Neural progenitor cell (in vitro differentiated cells): ENCODE measurements around the gene SIPA1L2. TPM values are rescaled to one million over a fixed set of nuclear protein-coding genes. Genes with fewer than 3 reads are reported as not detected.

ENCODE experiments used
- DNase-seq: peaks from one replicate; pipeline ENCODE4 v3.0.0-alpha.2; 2016; ENCODE audit warnings: low spot score
- H2AFZ ChIP-seq: fragments of 200-600 bp; sonication (generic); replicated peaks from 2 replicates; pipeline ENCODE4 v1.6.1; 2016; ENCODE audit warnings: antibody characterized with exemption
- H3F3A ChIP-seq: fragments of 200-600 bp; sonication (generic); 2 replicates; pipeline ENCODE4 v1.6.1; 2016; ENCODE audit warnings: antibody characterized with exemption, low read depth
- H3K27ac ChIP-seq: fragments of 200-600 bp; sonication (generic); 2 replicates; pipeline ENCODE4 v1.5.1; 2016; ENCODE audit warnings: mild to moderate bottlenecking
- H3K27me3 ChIP-seq: fragments of 200-600 bp; sonication (generic); 2 replicates; pipeline ENCODE4 v1.6.1; 2016; ENCODE audit warnings: mild to moderate bottlenecking, moderate library complexity
- H3K36me3 ChIP-seq: fragments of 200-600 bp; sonication (generic); 2 replicates; pipeline ENCODE4 v1.5.1; 2016
- H3K4me1 ChIP-seq: fragments of 200-600 bp; sonication (generic); 2 replicates; pipeline ENCODE4 v1.6.1; 2016; ENCODE audit warnings: mixed run types
- H3K4me2 ChIP-seq: fragments of 200-600 bp; sonication (generic); 2 replicates; pipeline ENCODE4 v1.6.1; 2016
- H3K4me3 ChIP-seq: fragments of 200-600 bp; sonication (generic); 2 replicates; pipeline ENCODE4 v1.5.1; 2016
- H3K79me2 ChIP-seq: fragments of 200-600 bp; sonication (generic); 2 replicates; pipeline ENCODE4 v1.6.1; 2016; ENCODE audit warnings: low read depth
- H3K9ac ChIP-seq: fragments of 200-600 bp; sonication (generic); 2 replicates; pipeline ENCODE4 v1.6.1; 2016
- H3K9me3 ChIP-seq: fragments of 200-600 bp; sonication (generic); 2 replicates; pipeline ENCODE4 v1.5.1; 2016; ENCODE audit warnings: low read depth
- H4K20me1 ChIP-seq: fragments of 200-600 bp; sonication (generic); 2 replicates; pipeline ENCODE4 v1.6.1; 2016; ENCODE audit warnings: low read depth
- H3K27ac Mint-ChIP-seq: 3 replicates; pipeline ENCODE4 v1.8.0; 2021; ENCODE audit warnings: mixed read lengths
- H3K27me3 Mint-ChIP-seq: 2 replicates; pipeline ENCODE4 v1.8.0; 2022; ENCODE audit warnings: low read depth, mild to moderate bottlenecking, inconsistent platforms, moderate library complexity, mixed read lengths; ENCODE audit not compliant: insufficient read depth
- H3K36me3 Mint-ChIP-seq: 3 replicates; pipeline ENCODE4 v1.8.0; 2021; ENCODE audit warnings: mixed read lengths
- H3K4me1 Mint-ChIP-seq: 3 replicates; pipeline ENCODE4 v1.8.0; 2021; ENCODE audit warnings: mixed read lengths
- H3K4me3 Mint-ChIP-seq: 3 replicates; pipeline ENCODE4 v1.8.0; 2021; ENCODE audit warnings: mild to moderate bottlenecking, moderate library complexity, mixed read lengths
- H3K9me3 Mint-ChIP-seq: 3 replicates; pipeline ENCODE4 v1.8.0; 2020; ENCODE audit warnings: mixed read lengths
- EZH2 ChIP-seq: fragments of 200-600 bp; sonication (generic); IDR thresholded peaks from 2 replicates; pipeline ENCODE4 v1.6.1; 2017; ENCODE audit warnings: antibody characterized with exemption, mild to moderate bottlenecking, moderate library complexity
- EZH2phosphoT487 ChIP-seq: fragments of 200-600 bp; sonication (generic); IDR thresholded peaks from 2 replicates; pipeline ENCODE4 v1.6.1; 2017; ENCODE audit warnings: antibody characterized with exemption
- total RNA-seq: library from RNA; depleted of rRNA; stranded (reverse); fragments of >200 nt; gene quantifications from 2 replicates; pipeline ENCODE4 v1.2.3, GENCODE V29; 2015; ENCODE audit warnings: low replicate concordance
- TF ChIP-seq, protein P1 (sequence below): fragments of 200-600 bp; sonication (generic); IDR thresholded peaks from 2 replicates; pipeline ENCODE4 v1.5.1; 2017; ENCODE audit warnings: antibody characterized with exemption, mild to moderate bottlenecking

The SIPA1L2 gene
- total RNA-seq, 1 donor from 2014 or later = 24.8 TPM

GRCh38 chr1:232602622-232603021, 27.3 kb downstream of the SIPA1L2 start:
- peaks cover 30% of the 10 kb centered on the region for H3K4me1 Mint-ChIP-seq
- no peak for DNase-seq
- Histone ChIP-seq H3K4me1 (no peaks in the 10 kb centered on the region), H3F3A (no peaks in the 10 kb centered on the region), H3K79me2 (peaks cover 6% of the 10 kb centered on the region), H3K9me3 (no peaks in the 10 kb centered on the region), H3K36me3 (no peaks in the 10 kb centered on the region), H4K20me1 (no peaks in the 10 kb centered on the region), H3K27me3 (no peaks in the 10 kb centered on the region), H3K9ac (no peak overlapping the region), H3K4me2 (no peak overlapping the region), H2AFZ (no peak overlapping the region), H3K4me3 (no peak overlapping the region), H3K27ac (no peak overlapping the region)
- H3K27me3 Mint-ChIP-seq = no peaks in the 10 kb centered on the region
- TF ChIP-seq EZH2phosphoT487 (no peak), EZH2 (no peak)
- TF ChIP-seq, protein P1, sequence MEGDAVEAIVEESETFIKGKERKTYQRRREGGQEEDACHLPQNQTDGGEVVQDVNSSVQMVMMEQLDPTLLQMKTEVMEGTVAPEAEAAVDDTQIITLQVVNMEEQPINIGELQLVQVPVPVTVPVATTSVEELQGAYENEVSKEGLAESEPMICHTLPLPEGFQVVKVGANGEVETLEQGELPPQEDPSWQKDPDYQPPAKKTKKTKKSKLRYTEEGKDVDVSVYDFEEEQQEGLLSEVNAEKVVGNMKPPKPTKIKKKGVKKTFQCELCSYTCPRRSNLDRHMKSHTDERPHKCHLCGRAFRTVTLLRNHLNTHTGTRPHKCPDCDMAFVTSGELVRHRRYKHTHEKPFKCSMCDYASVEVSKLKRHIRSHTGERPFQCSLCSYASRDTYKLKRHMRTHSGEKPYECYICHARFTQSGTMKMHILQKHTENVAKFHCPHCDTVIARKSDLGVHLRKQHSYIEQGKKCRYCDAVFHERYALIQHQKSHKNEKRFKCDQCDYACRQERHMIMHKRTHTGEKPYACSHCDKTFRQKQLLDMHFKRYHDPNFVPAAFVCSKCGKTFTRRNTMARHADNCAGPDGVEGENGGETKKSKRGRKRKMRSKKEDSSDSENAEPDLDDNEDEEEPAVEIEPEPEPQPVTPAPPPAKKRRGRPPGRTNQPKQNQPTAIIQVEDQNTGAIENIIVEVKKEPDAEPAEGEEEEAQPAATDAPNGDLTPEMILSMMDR = peak; percentile 41
- peaks cover 45% of the 10 kb centered on the region for H3K36me3 Mint-ChIP-seq
- no peak overlapping the region for H3K27ac Mint-ChIP-seq
- peaks cover 18% of the 10 kb centered on the region for H3K9me3 Mint-ChIP-seq
- no peak overlapping the region for H3K4me3 Mint-ChIP-seq

- Histone ChIP-seq H3K4me3 (no peak overlapping the region), H3K79me2 (peaks cover 6% of the 10 kb centered on the region), H3K9me3 (no peaks in the 10 kb centered on the region), H3K9ac (no peak overlapping the region), H3K27me3 (no peaks in the 10 kb centered on the region), H4K20me1 (no peaks in the 10 kb centered on the region), H3K27ac (no peak overlapping the region), H2AFZ (no peak overlapping the region), H3F3A (peaks cover 7% of the 10 kb centered on the region), H3K4me2 (no peak overlapping the region), H3K4me1 (peaks cover 15% of the 10 kb centered on the region), H3K36me3 (no peaks in the 10 kb centered on the region)
- Mint-ChIP-seq H3K4me3 (no peak overlapping the region), H3K4me1 (peaks cover 46% of the 10 kb centered on the region), H3K36me3 (peaks cover 43% of the 10 kb centered on the region), H3K9me3 (peaks cover 18% of the 10 kb centered on the region), H3K27me3 (no peaks in the 10 kb centered on the region), H3K27ac (peak overlapping the region; percentile 60)
- TF ChIP-seq EZH2phosphoT487 (no peak), EZH2 (no peak)
- TF ChIP-seq, protein P1 = no peak
- no peak for DNase-seq
Measured at GRCh38 chr1:232600424-232601258, 29.3 kb downstream of the SIPA1L2 start.

DNA sequence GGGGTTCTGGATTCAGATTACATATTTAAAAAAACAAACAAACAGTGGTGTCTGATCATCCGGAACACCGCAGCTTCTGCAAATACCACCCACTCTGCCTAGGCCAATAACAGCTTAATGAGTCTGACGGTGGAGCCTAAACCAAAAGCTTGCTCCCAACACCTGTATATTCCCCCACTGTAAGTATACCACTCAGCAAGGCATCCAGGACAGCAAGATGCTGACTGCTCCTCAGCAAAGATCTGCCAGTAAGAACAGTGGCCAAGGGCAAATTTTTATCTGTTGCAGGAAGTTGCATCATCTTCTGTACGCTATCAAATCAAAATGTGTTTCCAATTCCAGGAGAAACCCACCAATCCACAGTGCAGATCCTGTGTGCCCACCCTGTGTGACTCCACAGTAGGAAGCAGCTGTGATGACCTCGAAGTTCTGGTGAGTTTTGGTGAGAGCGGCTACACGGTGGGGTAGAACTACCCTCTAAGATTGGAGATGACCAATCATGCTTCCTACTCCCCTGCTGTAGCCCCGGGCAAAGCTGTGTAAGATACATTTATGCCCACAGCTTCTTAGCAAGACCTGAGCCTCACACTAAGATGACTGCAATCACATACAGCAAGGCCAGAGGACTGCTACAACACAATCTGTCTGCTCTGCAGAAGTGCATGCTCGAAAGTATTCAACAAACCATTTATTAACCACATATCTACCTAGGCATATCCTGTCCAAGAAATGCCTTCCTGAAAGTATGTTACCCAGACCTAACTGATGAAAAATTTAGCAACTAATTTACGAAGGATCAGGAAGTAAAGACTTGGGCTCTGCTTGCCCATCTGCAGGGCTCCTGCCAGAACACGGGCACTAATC, 30.5 kb downstream of the SIPA1L2 start:
- H3K79me2 ChIP-seq = peaks cover 6% of the 10 kb centered on the region
- TF ChIP-seq, protein P1 = no peak
- TF ChIP-seq EZH2phosphoT487 = no peak
- no peak for TF ChIP-seq EZH2
- Mint-ChIP-seq H3K4me3 (no peak overlapping the region), H3K36me3 (peaks cover 33% of the 10 kb centered on the region), H3K9me3 (peaks cover 11% of the 10 kb centered on the region), H3K27me3 (peaks cover 3% of the 10 kb centered on the region), H3K4me1 (peaks cover 58% of the 10 kb centered on the region), H3K27ac (peak overlapping the region; percentile 80)
- DNase-seq = no peak
- H2AFZ ChIP-seq = no peak overlapping the region
- H3K4me2 ChIP-seq = no peak overlapping the region
- no peak overlapping the region for H3K27ac ChIP-seq
- H4K20me1 ChIP-seq = peaks cover 5% of the 10 kb centered on the region
- H3K36me3 ChIP-seq = no peaks in the 10 kb centered on the region
- H3K9me3 ChIP-seq = no peaks in the 10 kb centered on the region
- H3K4me3 ChIP-seq = no peak overlapping the region
- H3F3A ChIP-seq = peaks cover 18% of the 10 kb centered on the region
- no peaks in the 10 kb centered on the region for H3K27me3 ChIP-seq
- H3K9ac ChIP-seq = no peak overlapping the region
- peaks cover 27% of the 10 kb centered on the region for H3K4me1 ChIP-seq
